HepG2 (cell line): ENCODE measurements around the gene ASB16. TPM values are rescaled to one million over a fixed set of nuclear protein-coding genes. Genes with fewer than 3 reads are reported as not detected.

Experiments used
- DPF2 ChIP-seq: sonication (generic); formaldehyde crosslinking; IDR thresholded peaks from 2 replicates; pipeline ENCODE4 v1.4.0; 2020; ENCODE audit warnings: mild to moderate bottlenecking, low read depth, missing genetic modification reagents, borderline replicate concordance
- E2F2 ChIP-seq: sonication (generic); formaldehyde crosslinking; IDR thresholded peaks from 2 replicates; pipeline ENCODE4 v1.4.0; 2020; ENCODE audit warnings: missing genetic modification reagents, borderline replicate concordance
- ESRRA ChIP-seq: sonication (generic); formaldehyde crosslinking; IDR thresholded peaks from 2 replicates; pipeline ENCODE4 v1.5.1; 2020; ENCODE audit warnings: mild to moderate bottlenecking, low read depth, missing genetic modification reagents
- FOXJ3 ChIP-seq: sonication (generic); formaldehyde crosslinking; IDR thresholded peaks from 2 replicates; pipeline ENCODE4 v1.4.0; 2020; ENCODE audit warnings: missing genetic modification reagents, mild to moderate bottlenecking, borderline replicate concordance
- FOXK2 ChIP-seq: fragments of 450-650 bp; IDR thresholded peaks from 2 replicates; pipeline ENCODE4 v1.6.1; 2016
- GMEB1 ChIP-seq: sonication (generic); formaldehyde crosslinking; IDR thresholded peaks from 2 replicates; pipeline ENCODE4 v1.5.1; 2020; ENCODE audit warnings: missing genetic modification reagents, mild to moderate bottlenecking, borderline replicate concordance
- GMEB2 ChIP-seq: IDR thresholded peaks from 2 replicates; pipeline ENCODE4 v1.6.1; 2016; ENCODE audit warnings: missing biosample characterization, missing genetic modification reagents, low read depth
- GPN1 ChIP-seq: sonication (generic); formaldehyde crosslinking; IDR thresholded peaks from 2 replicates; pipeline ENCODE4 v1.5.1; 2020; ENCODE audit warnings: missing genetic modification reagents, borderline replicate concordance
- KAT7 ChIP-seq: IDR thresholded peaks from 2 replicates; pipeline ENCODE4 v1.6.1; 2018; ENCODE audit warnings: borderline replicate concordance, missing compliant biosample characterization
- NONO ChIP-seq, 2 experiments: fragments of 450-650 bp in 1 of 2; sonication (generic) in 1 of 2; formaldehyde crosslinking in 1 of 2; IDR thresholded peaks in 1 of 2; conservative IDR thresholded peaks in 1 of 2; 2 replicates each; pipeline versions ENCODE4 v1.6.1 to v1.8.0; 2017 to 2022; ENCODE audit warnings: mild to moderate bottlenecking in 1 of 2, missing genetic modification reagents in 1 of 2, moderate library complexity in 1 of 2
- SP140L ChIP-seq: sonication (generic); formaldehyde crosslinking; IDR thresholded peaks from 2 replicates; pipeline ENCODE4 v1.4.0; 2020; ENCODE audit warnings: missing genetic modification reagents, borderline replicate concordance
- SPEN ChIP-seq: sonication (generic); formaldehyde crosslinking; IDR thresholded peaks from 2 replicates; pipeline ENCODE4 v1.5.1; 2020; ENCODE audit warnings: low read depth, mild to moderate bottlenecking, missing genetic modification reagents
- TP53 ChIP-seq: sonication (generic); formaldehyde crosslinking; conservative IDR thresholded peaks from 2 replicates; pipeline ENCODE4 v1.4.0; 2020; ENCODE audit warnings: missing genetic modification reagents
- ZFP36L2 ChIP-seq: sonication (generic); formaldehyde crosslinking; IDR thresholded peaks from 2 replicates; pipeline ENCODE4 v1.4.0; 2020; ENCODE audit warnings: missing genetic modification reagents
- ZMAT3 ChIP-seq: sonication (generic); formaldehyde crosslinking; conservative IDR thresholded peaks from 2 replicates; pipeline ENCODE4 v1.7.0; 2021; ENCODE audit warnings: missing genetic modification reagents
- ZNF224 ChIP-seq: sonication (generic); formaldehyde crosslinking; IDR thresholded peaks from 2 replicates; pipeline ENCODE4 v1.5.0; 2020; ENCODE audit warnings: mild to moderate bottlenecking, missing genetic modification reagents
- ZNF333 ChIP-seq: sonication (generic); formaldehyde crosslinking; IDR thresholded peaks from 2 replicates; pipeline ENCODE4 v1.4.0; 2020; ENCODE audit warnings: mild to moderate bottlenecking, missing genetic modification reagents, borderline replicate concordance
- ZNF362 ChIP-seq: sonication (generic); formaldehyde crosslinking; IDR thresholded peaks from 2 replicates; pipeline ENCODE4 v1.4.0; 2020; ENCODE audit warnings: missing genetic modification reagents, mild to moderate bottlenecking, borderline replicate concordance
- ZNF629 ChIP-seq: sonication (generic); formaldehyde crosslinking; conservative IDR thresholded peaks from 2 replicates; pipeline ENCODE4 v1.5.0; 2020; ENCODE audit warnings: missing genetic modification reagents
- ZNF672 ChIP-seq: sonication (generic); formaldehyde crosslinking; IDR thresholded peaks from 2 replicates; pipeline ENCODE4 v1.8.1; 2022; ENCODE audit warnings: missing genetic modification reagents
- ZNF704 ChIP-seq: sonication (generic); formaldehyde crosslinking; IDR thresholded peaks from 2 replicates; pipeline ENCODE4 v1.8.1; 2023; ENCODE audit warnings: mild to moderate bottlenecking, inconsistent platforms, moderate library complexity, missing genetic modification reagents, borderline replicate concordance
- ZNF792 ChIP-seq: IDR thresholded peaks from 2 replicates; pipeline ENCODE4 v1.6.1; 2016
- polyA plus RNA-seq, 8 experiments: library from polyadenylated mRNA; depleted of rRNA in 3 of 8; stranded (reverse) in 7 of 8; unstranded in 1 of 8; fragments of >200 nt; fragmentation: Illumina TruSeq in 4 of 8; extraction: Trizol in 4 of 8; gene quantifications; 2 replicates each; pipeline versions ENCODE4 v1.2.1 to v1.2.3, GENCODE V29; 2011 to 2016; ENCODE audit warnings: low read depth in 4 of 8, missing spikeins in 1 of 8, mixed read lengths in 1 of 8; ENCODE audit not compliant: insufficient read depth in 1 of 8
- total RNA-seq, 5 experiments: library from RNA; depleted of rRNA; stranded (reverse); fragments of >200 nt; fragmentation: Illumina TruSeq; extraction: Trizol; gene quantifications; 2 replicates each; pipeline ENCODE4 v1.2.3, GENCODE V29; 2016; ENCODE audit warnings: low read depth in 1 of 5

Gene ASB16
- total and polyA plus RNA-seq, 2 of the 13 experiments (the other 11 are each of a cell fraction or from before 2014, with no cell fraction given) = 0.07 TPM; not detected in 1

GRCh38 chr17:44186307-44187130, 16.0 kb downstream of the ASB16 start, which contains the start of gene TMUB2 (continued):
- TF ChIP-seq SPEN (CRISPR knock-in tag) = peak; percentile 57
- TF ChIP-seq E2F2 (CRISPR knock-in tag) = peak; percentile 85; the same call in 1 of the 2 replicates
- peak; percentile 36; the same call in 1 of the 2 replicates for TF ChIP-seq ZNF333 (CRISPR knock-in tag)
- TF ChIP-seq TP53 = peak; percentile 40; the same call in 1 of the 2 replicates
- 0 out of 2 replicates have a peak, but pooled peaks have one; percentile 48 for TF ChIP-seq ZNF629 (CRISPR knock-in tag)
- no peak for TF ChIP-seq DPF2 (CRISPR knock-in tag)
- TF ChIP-seq ZNF672 = no peak
- TF ChIP-seq ZNF792 = no peak
- no peak for TF ChIP-seq NONO (IDR thresholded peaks at IDR 0.05)
- TF ChIP-seq NONO (CRISPR knock-in tag; conservative IDR thresholded peaks at IDR 0.05) = peak; percentile 76
- peak; percentile 77; the same call in 1 of the 2 replicates for TF ChIP-seq ZNF704
- peak; percentile 14; the same call in 1 of the 2 replicates for TF ChIP-seq SP140L
- no peak for TF ChIP-seq ESRRA (CRISPR knock-in tag)
- no peak for TF ChIP-seq GPN1
- TF ChIP-seq GMEB2 (CRISPR knock-in tag) = peak; percentile 76
- peak; percentile 95 for TF ChIP-seq GMEB1 (CRISPR knock-in tag)
- peak; percentile 53; the same call in 1 of the 2 replicates for TF ChIP-seq KAT7 (CRISPR knock-in tag)
- TF ChIP-seq FOXJ3 = peak; percentile 59; the same call in 1 of the 2 replicates
- peak; percentile 14; the same call in 1 of the 2 replicates for TF ChIP-seq ZNF362
- no peak for TF ChIP-seq ZNF224
- no peak for TF ChIP-seq FOXK2
- TF ChIP-seq ZFP36L2 = no peak
- TF ChIP-seq ZMAT3 = 0 out of 2 replicates have a peak, but pooled peaks have one; percentile 76
